SKM-1 treated with dmso at 0.1 percent for 144 hours (cell line): ENCODE data around the gene PIGH.
"Not testable (repeated sequence)": the region's sequence is repeated elsewhere in the genome, so short reads cannot be mapped to it uniquely, and the experiment has no call there.

ENCODE experiments used
- DNase-seq: peaks from one replicate; lab custom pipeline; 2025; ENCODE audit not compliant: unreplicated experiment; lab: John Stamatoyannopoulos, UW

The PIGH gene

GRCh38 chr14:67553547-67553946 is 46.5 kb downstream of the PIGH start:
- no peak for DNase-seq

DNA sequence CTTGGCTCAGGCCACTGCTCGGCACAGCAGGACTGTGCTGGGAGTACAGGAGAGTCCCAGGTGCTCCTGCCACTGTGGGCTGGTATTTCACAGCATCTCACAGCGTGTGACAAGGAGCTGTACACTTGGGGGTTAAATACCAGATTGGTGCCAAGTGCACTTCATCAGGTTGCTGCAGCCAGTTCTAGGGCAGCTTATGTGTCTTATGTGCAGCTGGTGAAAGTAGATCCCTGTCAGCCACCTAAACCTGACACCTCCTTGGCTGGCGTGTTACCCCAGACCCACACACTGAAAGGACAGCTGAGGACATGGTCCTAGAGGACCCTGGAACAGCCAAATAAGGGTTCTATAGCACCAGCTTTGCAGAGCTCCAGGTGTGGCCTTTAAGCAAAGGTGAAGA is 48.1 kb downstream of the PIGH start:
- DNase-seq, result no peak

GRCh38 chr14:67551123-67551522 is 48.9 kb downstream of the PIGH start:
- DNase-seq, result no peak

DNA sequence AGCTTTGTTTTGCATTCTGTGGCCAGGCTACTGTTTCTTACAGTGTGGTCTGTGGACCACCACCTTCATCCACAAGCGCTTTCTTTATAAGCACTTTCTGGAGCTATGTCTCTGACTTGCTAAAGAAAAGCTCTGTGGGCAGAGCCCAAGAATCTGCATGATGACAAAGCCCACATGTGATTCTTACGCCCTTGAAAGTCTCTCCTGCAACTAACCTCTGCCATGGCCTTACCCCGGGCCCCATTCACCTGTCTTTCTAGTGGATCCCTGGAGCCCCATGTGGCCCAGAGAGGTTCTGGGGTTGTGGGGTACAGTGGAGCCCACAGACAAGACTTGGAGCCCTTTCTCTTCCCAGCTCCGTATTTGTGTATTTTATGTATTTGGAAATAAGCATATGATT is 50.3 kb downstream of the PIGH start:
- DNase-seq, result no peak

DNA sequence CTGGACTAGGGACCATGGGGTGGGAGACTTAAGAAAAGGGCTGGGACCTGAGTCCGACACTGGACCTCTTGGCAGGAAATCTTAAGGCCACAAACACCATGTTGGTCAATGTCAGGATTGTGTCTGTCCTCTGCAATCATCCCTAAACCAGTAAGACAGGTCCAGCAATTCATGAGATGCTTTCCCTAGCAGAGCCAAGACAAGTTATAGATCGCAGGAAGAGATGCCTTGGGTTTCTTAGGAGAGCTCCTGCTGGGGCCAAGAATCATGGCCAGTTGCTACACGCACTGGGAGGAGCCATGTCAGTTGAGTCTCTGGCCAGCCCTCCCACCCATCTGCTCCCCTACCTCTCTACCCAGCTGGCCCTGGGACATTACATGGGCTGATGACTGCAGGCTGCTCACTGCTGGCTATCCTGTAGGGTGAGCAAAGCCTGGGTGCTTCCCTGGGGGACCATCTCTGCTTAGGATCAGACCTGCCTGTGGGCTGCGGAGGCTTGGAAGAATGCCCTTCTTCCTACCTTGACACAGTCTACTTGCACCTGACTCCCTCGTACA is 52.8 kb downstream of the PIGH start:
- DNase-seq, result no peak

GRCh38 chr14:67544590-67544989 is 55.5 kb downstream of the PIGH start:
- no peak for DNase-seq

- not testable (repeated sequence) for DNase-seq
These were observed 57.4 kb downstream of the PIGH start for GRCh38 chr14:67542620-67543019.

DNA sequence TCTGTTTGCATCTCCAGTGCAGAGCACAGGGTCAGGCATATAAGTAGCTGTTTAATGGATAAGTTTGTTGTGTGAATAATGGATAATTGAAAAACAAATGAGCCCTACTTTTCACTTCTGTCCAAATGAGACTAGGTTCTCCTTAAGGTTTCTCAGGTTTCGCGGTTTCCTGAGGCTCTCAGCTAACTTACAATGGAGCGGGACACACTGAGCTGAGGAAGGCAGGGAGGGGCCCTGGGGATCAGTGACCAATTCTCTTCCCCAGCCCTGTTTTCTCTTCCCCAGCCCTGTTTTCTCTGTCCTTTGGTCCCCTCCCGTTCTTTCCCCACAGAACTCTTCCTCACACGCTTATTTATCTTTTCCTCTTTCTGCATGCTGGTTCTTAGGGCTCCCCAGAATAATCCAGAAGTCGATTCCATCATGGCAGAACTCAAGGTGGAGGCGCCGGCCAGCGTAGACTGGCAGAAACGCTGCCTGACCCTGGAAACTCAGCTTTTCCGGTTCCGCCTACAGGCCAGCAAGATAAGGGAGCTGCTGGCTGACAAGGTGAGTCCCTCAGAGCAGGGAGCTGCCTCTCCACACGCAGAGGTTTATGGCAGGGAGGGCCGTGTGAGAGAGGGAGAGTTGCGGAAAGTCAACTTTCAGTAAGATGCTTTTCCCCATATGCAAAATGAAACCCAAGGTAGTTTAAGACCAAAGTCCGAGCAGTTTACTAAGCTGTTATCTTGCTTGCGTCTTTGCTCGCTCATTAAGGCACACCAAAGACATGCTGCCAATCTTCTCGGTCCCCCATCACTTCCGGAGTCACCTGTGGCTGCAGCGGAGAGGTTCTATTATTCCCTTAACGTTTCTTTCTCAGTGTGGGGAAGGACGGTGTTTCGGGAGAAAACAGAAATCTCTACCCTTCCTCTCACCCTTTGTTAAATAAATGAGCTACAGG is 58.4 kb downstream of the PIGH start:
- no peak for DNase-seq
